Measurements from ENCODE around the gene CEP112. TPM values are rescaled to one million over a fixed set of nuclear protein-coding genes. Genes with fewer than 3 reads are reported as not detected.
A peak's percentile ranks its signal among the peaks of the same experiment; 100 is the strongest.

Gene CEP112
- total RNA-seq, 1 donor from 2014 or later, result 9.7 TPM

DNA sequence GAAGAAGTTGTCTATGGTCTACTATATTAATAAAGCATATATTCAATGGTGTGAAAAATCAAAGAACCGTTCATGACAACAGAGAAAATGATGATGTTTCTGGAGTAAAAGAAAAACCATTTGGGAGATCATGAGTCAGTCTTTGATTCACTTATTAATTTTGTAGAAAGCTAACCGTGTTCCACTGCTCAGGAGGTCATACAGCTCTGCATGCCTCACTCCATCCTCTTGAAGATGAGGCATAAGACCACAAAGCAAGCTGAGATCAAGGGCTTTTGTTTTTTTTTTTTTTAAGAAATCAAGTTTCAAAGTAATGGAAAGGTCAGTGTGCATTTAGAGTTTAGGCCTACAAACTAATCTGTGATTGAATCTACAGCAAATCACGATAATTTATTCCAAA is 206.4 kb downstream of the CEP112 start:
- peaks cover 24% of the 10 kb centered on the region for H3K9me3 Mint-ChIP-seq
- Histone ChIP-seq H2AFZ (replicated peaks) (no peak overlapping the region), H3K9me3 (ENCODE audit: low read depth) (no peaks in the 10 kb centered on the region), H3F3A (ENCODE audit: low read depth) (no peaks in the 10 kb centered on the region), H3K4me3 (no peak overlapping the region), H3K27me3 (no peaks in the 10 kb centered on the region), H3K4me1 (no peaks in the 10 kb centered on the region), H3K4me2 (no peak overlapping the region), H3K9ac (no peak overlapping the region), H4K20me1 (ENCODE audit: low read depth) (no peaks in the 10 kb centered on the region), H3K79me2 (ENCODE audit: low read depth) (no peaks in the 10 kb centered on the region), H3K27ac (no peak overlapping the region), H3K36me3 (no peaks in the 10 kb centered on the region)
- no peaks in the 10 kb centered on the region for H3K27me3 Mint-ChIP-seq (ENCODE audit: insufficient read depth, low read depth)
- H3K4me1 Mint-ChIP-seq, result peaks cover 3% of the 10 kb centered on the region
- H3K27ac Mint-ChIP-seq, result no peak overlapping the region
- no peak overlapping the region for H3K4me3 Mint-ChIP-seq
- H3K36me3 Mint-ChIP-seq, result peaks cover 32% of the 10 kb centered on the region
- TF ChIP-seq EZH2phosphoT487 (IDR thresholded peaks at IDR 0.05) (no peak), EZH2 (IDR thresholded peaks at IDR 0.05) (no peak)
- TF ChIP-seq, protein P1, sequence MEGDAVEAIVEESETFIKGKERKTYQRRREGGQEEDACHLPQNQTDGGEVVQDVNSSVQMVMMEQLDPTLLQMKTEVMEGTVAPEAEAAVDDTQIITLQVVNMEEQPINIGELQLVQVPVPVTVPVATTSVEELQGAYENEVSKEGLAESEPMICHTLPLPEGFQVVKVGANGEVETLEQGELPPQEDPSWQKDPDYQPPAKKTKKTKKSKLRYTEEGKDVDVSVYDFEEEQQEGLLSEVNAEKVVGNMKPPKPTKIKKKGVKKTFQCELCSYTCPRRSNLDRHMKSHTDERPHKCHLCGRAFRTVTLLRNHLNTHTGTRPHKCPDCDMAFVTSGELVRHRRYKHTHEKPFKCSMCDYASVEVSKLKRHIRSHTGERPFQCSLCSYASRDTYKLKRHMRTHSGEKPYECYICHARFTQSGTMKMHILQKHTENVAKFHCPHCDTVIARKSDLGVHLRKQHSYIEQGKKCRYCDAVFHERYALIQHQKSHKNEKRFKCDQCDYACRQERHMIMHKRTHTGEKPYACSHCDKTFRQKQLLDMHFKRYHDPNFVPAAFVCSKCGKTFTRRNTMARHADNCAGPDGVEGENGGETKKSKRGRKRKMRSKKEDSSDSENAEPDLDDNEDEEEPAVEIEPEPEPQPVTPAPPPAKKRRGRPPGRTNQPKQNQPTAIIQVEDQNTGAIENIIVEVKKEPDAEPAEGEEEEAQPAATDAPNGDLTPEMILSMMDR (IDR thresholded peaks at IDR 0.05), result no peak
- DNase-seq (ENCODE audit: low spot score), result no peak

DNA sequence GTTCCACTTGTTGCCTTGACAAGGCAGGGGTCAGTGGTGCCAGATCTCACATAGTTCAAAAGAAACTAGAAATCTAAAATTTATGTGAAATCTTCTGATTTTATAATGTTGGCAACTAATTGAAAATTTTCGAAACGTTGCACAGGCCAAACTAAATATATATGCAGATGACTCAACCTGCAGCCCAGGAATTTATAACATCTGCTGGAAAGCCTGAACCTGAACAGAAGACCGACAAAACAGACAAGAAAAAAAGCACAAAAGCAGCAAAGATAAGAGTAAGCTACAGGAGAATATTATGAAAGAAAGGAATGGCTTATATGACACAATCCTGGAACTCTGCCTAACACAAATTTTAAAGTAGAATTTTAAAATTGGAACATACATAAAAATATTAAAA is 207.6 kb downstream of the CEP112 start:
- Mint-ChIP-seq H3K4me1 (peaks cover 3% of the 10 kb centered on the region), H3K36me3 (peaks cover 29% of the 10 kb centered on the region), H3K9me3 (peaks cover 17% of the 10 kb centered on the region), H3K27ac (no peak overlapping the region), H3K4me3 (no peak overlapping the region), H3K27me3 (ENCODE audit: insufficient read depth, low read depth) (no peaks in the 10 kb centered on the region)
- Histone ChIP-seq H3K27me3 (no peaks in the 10 kb centered on the region), H3K9me3 (ENCODE audit: low read depth) (no peaks in the 10 kb centered on the region), H3K9ac (no peak overlapping the region), H3K4me1 (no peaks in the 10 kb centered on the region), H3K27ac (no peak overlapping the region), H3K4me3 (no peak overlapping the region), H3F3A (ENCODE audit: low read depth) (no peaks in the 10 kb centered on the region), H4K20me1 (ENCODE audit: low read depth) (no peaks in the 10 kb centered on the region), H3K79me2 (ENCODE audit: low read depth) (no peaks in the 10 kb centered on the region), H3K4me2 (no peak overlapping the region), H3K36me3 (no peaks in the 10 kb centered on the region), H2AFZ (replicated peaks) (no peak overlapping the region)
- TF ChIP-seq EZH2phosphoT487 (IDR thresholded peaks at IDR 0.05), result no peak
- DNase-seq (ENCODE audit: low spot score), result no peak

DNA sequence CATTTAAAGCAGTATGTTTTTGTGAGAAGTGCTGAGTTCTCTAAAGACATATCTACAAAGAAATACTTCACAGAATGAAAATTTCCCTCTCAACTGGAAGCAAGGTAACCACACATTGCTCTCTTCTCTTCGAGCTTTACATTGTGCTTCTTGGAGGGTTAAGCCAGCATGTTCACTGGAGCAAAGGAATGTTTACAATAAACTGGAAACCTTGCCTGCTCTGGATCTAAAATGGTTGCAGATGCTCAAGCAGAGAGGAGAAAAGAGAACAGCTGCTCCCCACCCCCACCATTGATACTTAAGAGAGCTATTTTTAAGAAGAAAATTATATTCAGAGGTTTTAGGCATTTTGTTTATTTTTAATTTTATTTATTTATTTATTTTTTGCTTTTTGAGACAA is 213.1 kb downstream of the CEP112 start:
- Histone ChIP-seq H3K4me3 (no peak overlapping the region), H3K9me3 (ENCODE audit: low read depth) (no peaks in the 10 kb centered on the region), H3K27me3 (no peaks in the 10 kb centered on the region), H3K9ac (no peak overlapping the region), H3K4me2 (no peak overlapping the region), H3K79me2 (ENCODE audit: low read depth) (no peaks in the 10 kb centered on the region), H3K36me3 (no peaks in the 10 kb centered on the region), H2AFZ (replicated peaks) (no peak overlapping the region), H3F3A (ENCODE audit: low read depth) (peaks cover 4% of the 10 kb centered on the region), H3K27ac (no peak overlapping the region), H3K4me1 (peaks cover 10% of the 10 kb centered on the region), H4K20me1 (ENCODE audit: low read depth) (no peaks in the 10 kb centered on the region)
- Mint-ChIP-seq H3K4me1 (peaks cover 18% of the 10 kb centered on the region), H3K4me3 (no peak overlapping the region), H3K27ac (no peak overlapping the region), H3K27me3 (ENCODE audit: insufficient read depth, low read depth) (no peaks in the 10 kb centered on the region), H3K9me3 (no peaks in the 10 kb centered on the region), H3K36me3 (peaks cover 8% of the 10 kb centered on the region)
- TF ChIP-seq, protein P1 (IDR thresholded peaks at IDR 0.05), result no peak
- no peak for TF ChIP-seq EZH2phosphoT487 (IDR thresholded peaks at IDR 0.05)
- TF ChIP-seq EZH2 (IDR thresholded peaks at IDR 0.05), result no peak
- peak; percentile 20 for DNase-seq (ENCODE audit: low spot score)

DNA sequence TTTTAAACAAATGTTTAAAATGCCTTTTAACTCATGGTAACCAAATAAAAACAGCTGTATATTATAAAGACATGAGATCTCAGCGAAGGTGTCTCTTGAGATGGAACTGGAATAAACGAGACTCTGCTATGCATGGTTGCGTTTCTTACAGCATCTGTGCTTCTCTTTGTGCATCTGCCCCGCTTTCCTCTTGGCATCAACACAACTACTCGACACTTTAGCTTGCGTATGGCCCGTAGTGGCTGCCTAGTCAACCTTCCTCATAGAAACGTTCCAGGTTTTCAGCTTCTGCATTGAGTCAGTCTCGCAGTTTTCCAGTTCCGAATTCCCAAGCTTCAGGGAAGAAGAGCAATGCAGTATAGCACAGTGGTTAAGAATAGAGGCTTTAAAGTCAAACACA is 214.9 kb downstream of the CEP112 start:
- Histone ChIP-seq H2AFZ (replicated peaks) (no peak overlapping the region), H3F3A (ENCODE audit: low read depth) (peaks cover 4% of the 10 kb centered on the region), H4K20me1 (ENCODE audit: low read depth) (no peaks in the 10 kb centered on the region), H3K9me3 (ENCODE audit: low read depth) (no peaks in the 10 kb centered on the region), H3K27me3 (no peaks in the 10 kb centered on the region), H3K27ac (no peak overlapping the region), H3K9ac (no peak overlapping the region), H3K4me3 (no peak overlapping the region), H3K79me2 (ENCODE audit: low read depth) (no peaks in the 10 kb centered on the region), H3K36me3 (no peaks in the 10 kb centered on the region), H3K4me2 (no peak overlapping the region), H3K4me1 (peaks cover 10% of the 10 kb centered on the region)
- H3K9me3 Mint-ChIP-seq, result no peaks in the 10 kb centered on the region
- H3K4me1 Mint-ChIP-seq, result peaks cover 18% of the 10 kb centered on the region
- H3K36me3 Mint-ChIP-seq, result peaks cover 5% of the 10 kb centered on the region
- H3K27me3 Mint-ChIP-seq (ENCODE audit: insufficient read depth, low read depth), result no peaks in the 10 kb centered on the region
- TF ChIP-seq, protein P1 (IDR thresholded peaks at IDR 0.05), result no peak
- TF ChIP-seq EZH2 (IDR thresholded peaks at IDR 0.05), result no peak
- TF ChIP-seq EZH2phosphoT487 (IDR thresholded peaks at IDR 0.05), result no peak
- no peak overlapping the region for H3K4me3 Mint-ChIP-seq
- no peak overlapping the region for H3K27ac Mint-ChIP-seq
- no peak for DNase-seq (ENCODE audit: low spot score)

Data from neural progenitor cell (in vitro differentiated cells).